DMS53 treated with DMSO at 0.1 percent for 48 hours (cell line): Measurements from ENCODE around the gene ZNF765.
"Not testable (repeated sequence)": the region's sequence is repeated elsewhere in the genome, so short reads cannot be mapped to it uniquely, and the experiment has no call there.

Source experiments
- DNase-seq: peaks from one replicate; lab custom pipeline; 2025; ENCODE audit not compliant: unreplicated experiment; lab: John Stamatoyannopoulos, UW

Gene ZNF765

GRCh38 chr19:53394974-53395839 is at the start of gene ZNF765:
Gene ZNF765, plus strand, starts transcription at chr19:53395149. Its CDS starts 2,867 bp downstream, at chr19:53398016.
- DNase-seq = peak; percentile 77

DNA sequence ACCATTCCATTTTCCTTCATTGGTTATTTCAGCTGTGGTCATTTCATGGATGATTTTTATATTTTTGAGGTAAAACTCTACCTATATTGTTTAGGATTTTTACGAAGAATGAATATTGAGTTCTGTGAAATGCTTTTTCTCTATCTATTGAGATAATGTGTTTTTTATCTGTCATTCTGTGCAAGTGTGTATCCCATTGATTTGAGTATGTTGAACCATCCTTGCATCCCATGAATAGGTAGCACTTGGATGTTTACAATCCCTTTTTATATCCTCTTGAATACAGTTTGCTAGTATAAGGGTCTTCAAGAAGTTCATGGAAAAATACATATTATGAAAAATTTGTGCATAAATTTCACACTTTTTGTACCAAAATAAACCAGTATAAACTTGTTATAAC is 39.2 kb upstream of the ZNF765 start:
- no peak for DNase-seq

DNA sequence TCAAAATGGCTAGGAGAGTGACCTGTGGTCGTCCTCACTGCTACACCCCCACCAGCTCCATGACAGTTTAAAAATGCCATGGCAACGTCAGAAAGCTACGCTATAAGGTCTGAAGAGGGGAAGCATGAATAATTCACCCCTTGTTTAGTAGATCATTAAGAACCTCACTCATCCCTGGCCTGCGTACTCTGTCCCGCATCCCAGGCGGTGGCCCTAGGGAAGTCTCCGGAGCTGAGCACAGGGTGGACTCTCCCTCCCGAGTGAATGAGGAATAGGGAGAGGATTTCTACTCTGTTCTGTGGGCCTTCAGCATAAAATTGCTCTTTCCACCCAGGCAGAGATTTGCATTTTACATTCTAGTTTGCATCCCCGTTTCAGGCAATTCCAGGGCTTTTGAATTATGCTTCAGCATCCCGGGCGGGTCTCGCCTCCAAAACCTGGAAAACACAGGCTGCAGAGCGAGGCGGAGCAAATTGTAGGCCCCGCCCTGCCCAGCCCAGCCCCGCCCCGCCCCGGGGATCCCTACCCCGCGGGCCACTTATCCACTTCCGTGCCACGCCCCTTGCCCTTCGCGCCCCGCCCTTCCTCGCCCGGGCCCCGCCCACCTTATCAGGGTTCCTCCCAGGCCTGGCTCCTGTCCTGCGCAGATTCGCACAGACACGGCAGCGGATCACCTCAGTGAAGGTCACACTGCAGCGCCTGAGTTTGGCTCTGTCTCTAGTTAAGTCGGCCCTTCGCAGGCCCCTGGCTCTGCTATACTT is 36.9 kb upstream of the ZNF765 start:
- no peak for DNase-seq

DNA sequence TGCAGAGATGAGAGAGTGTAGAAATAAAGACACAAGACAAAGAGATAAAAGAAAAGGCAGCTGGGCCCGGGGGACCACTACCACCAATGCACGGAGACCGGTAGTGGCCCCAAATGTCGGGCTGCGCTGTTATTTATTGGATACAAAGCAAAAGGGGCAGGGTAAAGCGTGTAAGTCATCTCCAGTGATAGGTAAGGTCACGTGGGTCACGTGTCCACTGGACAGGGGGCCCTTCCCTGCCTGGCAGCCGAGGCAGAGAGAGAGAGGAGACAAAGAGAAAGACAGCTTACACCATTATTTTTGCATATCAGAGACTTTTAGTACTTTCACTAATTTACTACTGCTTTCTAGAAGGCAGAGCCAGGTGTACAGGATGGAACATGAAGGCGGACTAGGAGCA is 34.9 kb upstream of the ZNF765 start:
- DNase-seq = not testable (repeated sequence)

DNA sequence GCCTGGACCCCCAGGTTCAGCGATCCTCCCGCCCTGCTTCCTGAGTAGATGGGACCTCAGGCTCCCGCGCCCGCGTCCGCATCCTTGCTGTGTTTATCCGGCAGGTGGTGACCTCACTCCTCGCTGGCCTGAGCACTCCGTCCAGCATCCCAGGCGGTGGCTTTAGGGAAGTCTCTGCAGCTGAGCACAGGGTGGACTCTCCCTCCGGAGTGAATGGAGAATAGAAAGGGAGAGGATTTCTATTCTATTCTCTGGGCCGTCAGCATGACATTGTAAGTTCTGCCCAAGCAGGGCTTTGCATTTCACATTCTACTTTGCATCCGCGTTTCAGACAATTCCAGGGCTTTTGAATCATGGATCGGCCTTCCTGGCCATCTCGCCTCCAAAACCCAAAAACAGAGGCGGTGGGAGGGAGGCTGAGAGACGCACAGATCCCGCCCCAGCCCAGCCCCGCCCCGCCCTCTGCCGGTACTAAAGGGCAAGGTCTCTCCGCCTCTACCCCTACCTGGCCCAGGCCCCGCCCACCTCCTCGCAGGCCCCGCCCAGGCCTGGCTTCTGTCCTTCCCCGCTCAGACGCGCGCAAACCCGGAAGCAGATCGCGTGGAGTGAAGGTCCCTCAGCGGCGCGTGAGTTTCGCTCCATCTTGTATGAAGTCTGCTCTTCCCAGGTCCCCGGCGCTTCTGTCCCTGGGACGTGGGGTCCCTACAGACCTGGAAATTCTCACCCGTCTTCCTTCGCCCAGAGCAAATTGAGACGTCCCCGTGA is 29.6 kb upstream of the ZNF765 start, which contains the start of gene ZNF525:
Gene ZNF525 (plus strand): TSS at position 572 of the 765 bp plus-strand sequence. CDS start 6,577 bp downstream, outside the sequence.
- peak; percentile 88 for DNase-seq

- DNase-seq = no peak
Observed at GRCh38 chr19:53365899-53366493, 29.0 kb upstream of the ZNF765 start.

DNA sequence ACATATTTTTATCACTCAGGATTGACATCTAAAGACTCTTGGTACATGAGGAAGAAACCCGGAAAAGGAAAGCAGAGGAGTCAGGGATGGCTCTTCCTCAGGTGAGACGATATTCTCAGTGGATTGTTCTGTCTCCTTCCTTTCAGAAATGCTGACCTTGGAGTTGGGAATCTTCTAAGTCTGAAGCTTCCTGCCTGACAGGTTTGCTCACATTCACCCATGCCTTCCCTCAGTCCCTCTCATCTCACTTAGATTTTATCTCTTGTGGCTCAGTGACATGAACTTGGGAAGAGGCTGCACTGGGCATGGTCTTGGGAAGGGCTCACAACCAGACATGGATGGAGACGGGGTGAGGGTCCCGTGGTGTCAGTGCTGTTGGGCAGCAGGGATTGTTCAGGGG is 22.8 kb upstream of the ZNF765 start:
- no peak for DNase-seq

DNA sequence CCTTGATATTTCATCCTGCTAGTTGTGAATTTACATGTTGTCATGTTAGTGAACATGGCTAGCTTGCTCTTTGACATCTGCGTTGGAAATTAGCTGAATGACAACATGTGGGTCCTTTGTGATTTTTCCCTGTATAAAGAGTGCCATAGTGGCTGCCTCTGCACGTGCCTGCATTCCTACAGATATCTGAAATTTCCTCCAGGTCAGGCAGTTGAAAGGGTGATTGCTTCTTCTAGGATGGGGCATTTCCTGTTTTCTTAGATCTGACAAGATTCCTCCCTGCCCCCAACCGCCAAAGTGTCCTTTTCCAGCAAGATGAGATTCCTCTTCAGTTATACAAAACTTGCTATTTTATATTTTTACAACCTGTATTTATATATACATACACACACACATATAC is 20.7 kb upstream of the ZNF765 start:
- DNase-seq = no peak

GRCh38 chr19:53374743-53375142 is 20.2 kb upstream of the ZNF765 start:
- no peak for DNase-seq

- DNase-seq = no peak
Observed at GRCh38 chr19:53381376-53381775, 13.6 kb upstream of the ZNF765 start.

- DNase-seq = no peak
Observed at GRCh38 chr19:53388168-53388567, 6.8 kb upstream of the ZNF765 start.

DNA sequence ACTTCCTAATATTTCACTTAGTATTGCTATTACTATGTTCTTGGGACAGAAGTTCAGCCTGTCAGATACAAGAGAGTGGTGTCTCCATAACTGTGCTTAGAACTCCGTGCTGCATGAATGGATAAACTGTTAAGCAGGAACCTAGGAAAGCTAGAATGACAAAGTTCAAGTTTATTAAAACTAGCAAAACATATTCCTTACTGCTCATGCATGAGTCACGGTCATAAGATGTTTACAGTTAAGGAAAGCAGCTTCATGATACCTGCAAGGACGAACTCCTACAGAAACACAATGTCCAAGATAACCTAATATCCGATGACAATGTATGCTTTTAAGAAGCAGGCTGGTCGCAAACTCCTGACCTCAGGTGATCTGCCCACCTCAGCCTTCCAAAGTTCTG is 6.0 kb upstream of the ZNF765 start:
- no peak for DNase-seq

DNA sequence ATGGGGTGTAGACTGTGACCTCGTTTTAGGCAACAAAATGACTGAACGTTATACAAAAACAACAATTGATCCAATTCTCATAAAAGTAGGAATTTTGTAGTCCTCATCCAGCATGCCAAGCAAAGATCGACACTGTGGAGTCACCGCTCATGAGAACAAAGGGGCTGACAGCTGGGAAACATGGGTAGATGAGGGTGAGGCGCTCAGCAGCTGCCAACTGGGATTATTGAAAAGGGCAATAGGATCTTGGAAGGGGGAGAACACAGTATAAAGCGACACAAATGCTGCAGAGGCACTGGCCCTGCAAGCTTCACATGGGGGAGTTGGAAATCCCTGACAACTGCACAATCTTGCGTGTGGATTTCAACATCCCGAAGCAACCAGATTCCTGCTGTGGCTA is 5.4 kb upstream of the ZNF765 start:
- no peak for DNase-seq

DNA sequence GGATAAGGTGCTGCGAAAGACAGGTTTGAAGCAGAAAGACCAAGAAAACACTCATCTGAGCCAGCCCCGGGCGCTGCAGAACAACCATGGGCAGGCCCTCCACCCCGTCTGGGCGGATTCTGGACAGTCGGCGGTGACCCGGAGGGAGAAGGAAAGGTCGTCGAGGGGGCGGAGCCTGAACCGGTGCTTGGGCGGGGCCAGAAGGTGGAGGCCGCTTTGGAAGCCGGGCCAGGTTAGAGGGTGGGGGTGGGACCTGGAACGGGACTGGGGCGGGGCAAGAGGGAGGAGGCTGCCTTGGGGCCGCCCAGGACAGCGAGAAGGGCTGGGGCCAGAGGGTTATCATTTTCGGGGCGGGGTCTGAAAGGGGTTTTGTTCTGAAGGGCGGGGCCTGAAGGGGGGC is 5.0 kb upstream of the ZNF765 start:
- no peak for DNase-seq

DNA sequence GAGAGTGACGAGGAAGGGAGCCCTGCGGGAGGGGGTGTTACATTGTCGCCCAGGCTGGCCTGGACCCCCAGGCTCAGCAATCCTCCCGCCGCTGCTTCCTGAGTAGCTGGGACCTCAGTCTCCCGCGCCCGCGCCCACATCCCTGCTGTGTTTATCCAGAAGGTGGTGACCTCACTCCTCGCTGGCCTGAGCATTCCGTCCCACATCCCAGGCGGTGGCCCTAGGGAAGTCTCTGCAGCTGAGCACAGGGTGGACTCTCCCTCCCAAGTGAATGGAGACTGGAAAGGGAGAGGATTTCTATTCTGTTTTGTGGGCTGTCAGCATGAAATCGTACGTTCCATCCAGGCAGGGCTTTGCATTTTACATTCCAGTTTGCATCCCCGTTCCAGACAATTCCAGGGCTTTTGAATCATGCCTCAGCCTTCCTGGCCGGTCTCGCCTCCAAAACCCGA is 401 bp upstream of the ZNF765 start:
- peak; percentile 60 for DNase-seq

GRCh38 chr19:53395840-53396524 is 1.0 kb downstream of the ZNF765 start:
- DNase-seq = not testable (repeated sequence)

GRCh38 chr19:53396525-53396868 is 1.5 kb downstream of the ZNF765 start:
- no peak for DNase-seq

DNA sequence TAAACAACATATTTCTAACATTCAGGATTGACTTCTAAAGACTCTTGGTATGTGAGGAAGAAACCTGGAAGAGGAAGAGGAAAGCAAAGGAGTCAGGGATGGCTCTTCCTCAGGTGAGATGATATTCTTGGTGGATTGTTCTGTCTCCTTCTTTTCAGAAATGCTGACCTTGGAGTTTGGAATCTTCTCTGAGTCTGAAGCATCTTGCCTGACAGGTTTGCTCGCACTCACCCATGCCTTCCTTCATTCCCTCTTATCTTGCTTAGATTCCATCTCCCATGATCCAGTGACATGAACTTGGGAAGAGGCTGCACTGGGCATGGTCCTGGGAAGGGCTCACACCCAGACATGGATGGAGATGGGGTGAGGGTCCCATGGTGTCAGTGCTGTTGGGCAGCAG is 3.0 kb downstream of the ZNF765 start:
- not testable (repeated sequence) for DNase-seq

GRCh38 chr19:53409505-53410204 is 14.7 kb downstream of the ZNF765 start:
- no peak for DNase-seq
